ENCODE results near the gene CHMP4B. TPM values are rescaled to one million over a fixed set of nuclear protein-coding genes. Genes with fewer than 3 reads are reported as not detected.

CHMP4B gene
- total and polyA plus RNA-seq, 12 donors: 87.5 to 246 (median 103) TPM

DNA sequence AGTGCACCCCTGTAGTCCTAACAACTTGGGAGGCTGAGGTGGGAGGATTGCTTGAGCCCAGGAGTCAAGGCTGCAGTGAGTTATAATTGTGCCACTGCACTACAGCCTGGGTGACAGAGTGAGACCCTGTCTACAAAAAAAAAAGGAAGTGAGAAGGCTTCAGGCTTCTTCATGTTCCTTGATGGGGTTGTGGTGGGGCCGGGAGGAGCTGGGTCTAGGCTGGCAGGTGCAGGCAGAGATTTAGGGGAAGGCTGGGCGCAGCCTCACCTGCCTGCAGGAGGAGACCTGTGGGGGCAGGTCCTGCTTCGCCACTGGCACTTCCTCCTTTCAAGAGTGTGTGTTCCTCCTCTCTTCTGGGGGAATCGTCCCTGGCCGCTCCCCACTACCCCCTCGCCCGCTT, 63.9 kb downstream of the CHMP4B start:
- WGBS, 2 donors: 85 to 94% methylated on average over 7 of the region's 7 CpGs
- TF ChIP-seq, protein P1, sequence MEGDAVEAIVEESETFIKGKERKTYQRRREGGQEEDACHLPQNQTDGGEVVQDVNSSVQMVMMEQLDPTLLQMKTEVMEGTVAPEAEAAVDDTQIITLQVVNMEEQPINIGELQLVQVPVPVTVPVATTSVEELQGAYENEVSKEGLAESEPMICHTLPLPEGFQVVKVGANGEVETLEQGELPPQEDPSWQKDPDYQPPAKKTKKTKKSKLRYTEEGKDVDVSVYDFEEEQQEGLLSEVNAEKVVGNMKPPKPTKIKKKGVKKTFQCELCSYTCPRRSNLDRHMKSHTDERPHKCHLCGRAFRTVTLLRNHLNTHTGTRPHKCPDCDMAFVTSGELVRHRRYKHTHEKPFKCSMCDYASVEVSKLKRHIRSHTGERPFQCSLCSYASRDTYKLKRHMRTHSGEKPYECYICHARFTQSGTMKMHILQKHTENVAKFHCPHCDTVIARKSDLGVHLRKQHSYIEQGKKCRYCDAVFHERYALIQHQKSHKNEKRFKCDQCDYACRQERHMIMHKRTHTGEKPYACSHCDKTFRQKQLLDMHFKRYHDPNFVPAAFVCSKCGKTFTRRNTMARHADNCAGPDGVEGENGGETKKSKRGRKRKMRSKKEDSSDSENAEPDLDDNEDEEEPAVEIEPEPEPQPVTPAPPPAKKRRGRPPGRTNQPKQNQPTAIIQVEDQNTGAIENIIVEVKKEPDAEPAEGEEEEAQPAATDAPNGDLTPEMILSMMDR (IDR thresholded peaks at IDR 0.05): no peak
- intact Hi-C loops (cut with DNase I): no loop called here
- ATAC-seq (no peak), DNase-seq (no peak)
- Histone ChIP-seq H3K4me1 (no peaks in the 10 kb centered on the region), H3K27me3 (no peaks in the 10 kb centered on the region), H3K36me3 (no peaks in the 10 kb centered on the region), H3K4me3 (no peak overlapping the region), H3K9me3 (peaks cover 0 to 24% (median 10%) of the 10 kb centered on the region in 11 donors), H3K27ac (no peak overlapping the region)

DNA sequence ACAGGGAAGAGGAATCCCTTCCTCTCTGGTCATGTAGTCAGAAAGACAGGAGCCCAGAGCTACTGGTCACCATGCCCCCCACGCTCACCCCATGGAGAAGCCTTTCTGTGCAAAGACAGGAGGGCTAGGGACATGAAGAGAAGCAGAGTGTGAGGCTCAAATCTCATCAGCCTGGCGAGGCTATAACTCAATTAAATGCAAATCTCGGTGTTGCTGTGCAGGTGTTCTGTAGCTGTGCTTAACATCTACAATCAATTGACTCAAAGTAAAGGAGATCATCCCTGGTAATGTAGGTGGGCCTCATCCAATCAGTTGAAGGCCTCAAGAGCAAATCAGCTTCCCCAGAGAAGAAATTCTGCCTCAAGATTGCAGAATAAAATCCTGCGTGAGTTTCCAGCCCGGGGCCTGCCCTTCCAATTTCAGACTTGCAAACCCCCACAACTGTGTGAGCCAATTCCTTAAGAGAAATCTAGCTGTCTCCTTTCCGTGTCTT, 64.4 kb downstream of the CHMP4B start:
- Histone ChIP-seq H3K27ac (no peak overlapping the region), H3K27me3 (no peaks in the 10 kb centered on the region), H3K36me3 (no peaks in the 10 kb centered on the region), H3K4me3 (no peak overlapping the region), H3K4me1 (no peaks in the 10 kb centered on the region), H3K9me3 (peaks cover 0 to 25% (median 10%) of the 10 kb centered on the region in 11 donors)
- 90 to 91% methylated on average over 6 of the region's 6 CpGs for WGBS, 2 donors
- TF ChIP-seq, protein P1 (IDR thresholded peaks at IDR 0.05): no peak
- ATAC-seq: no peak
- no peak for DNase-seq
- intact Hi-C loops (cut with DNase I): no loop called here

DNA sequence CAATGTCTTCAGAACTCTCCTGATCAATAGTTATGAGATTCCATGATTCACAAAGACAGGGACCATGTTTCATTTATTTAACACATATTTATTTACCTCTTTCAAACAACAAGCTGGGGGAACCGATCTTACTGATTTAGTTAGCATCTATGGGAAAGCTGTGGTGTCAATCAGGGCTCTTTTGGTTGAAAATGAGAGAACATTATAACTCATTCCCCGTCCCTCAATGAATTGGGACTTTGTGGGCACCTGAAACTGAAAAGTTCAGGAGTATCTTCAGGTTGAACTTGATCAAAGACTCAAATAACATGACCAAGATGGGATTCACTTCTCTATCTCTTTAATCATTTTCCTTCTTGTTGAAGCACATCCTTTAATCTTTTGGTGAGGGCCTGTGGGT, 67.4 kb downstream of the CHMP4B start:
- Histone ChIP-seq H3K9me3 (peaks cover 0 to 25% (median 10%) of the 10 kb centered on the region in 11 donors), H3K4me3 (no peak overlapping the region), H3K27me3 (peaks cover 0 to 3% (median 0%) of the 10 kb centered on the region in 7 donors), H3K36me3 (no peaks in the 10 kb centered on the region), H3K27ac (no peak overlapping the region), H3K4me1 (no peaks in the 10 kb centered on the region)
- WGBS, 2 donors: 93 to 96% methylated on average over 2 of the region's 2 CpGs
- intact Hi-C loops (cut with DNase I): no loop called here
- no peak for DNase-seq
- no peak for ATAC-seq
- TF ChIP-seq, protein P1 (IDR thresholded peaks at IDR 0.05): no peak

DNA sequence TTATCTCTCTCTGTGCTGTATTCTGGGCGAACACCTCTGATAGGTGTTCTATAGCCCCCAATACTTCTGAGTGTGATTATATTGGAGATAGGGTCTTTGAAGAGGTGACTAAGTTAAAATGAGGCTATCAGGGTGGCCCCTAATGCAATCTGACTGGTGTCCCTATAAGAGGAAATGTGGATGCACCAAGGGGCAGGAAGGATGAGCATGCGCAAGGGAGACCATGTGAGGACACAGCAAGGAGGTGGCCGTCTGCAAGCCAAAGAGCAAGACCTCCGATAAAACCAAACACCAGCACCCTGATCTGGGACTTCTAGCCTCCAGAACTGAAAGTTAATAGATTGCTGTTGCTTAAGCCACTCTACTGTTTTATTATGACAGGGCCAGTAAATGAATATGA, 69.2 kb downstream of the CHMP4B start:
- TF ChIP-seq, protein P1 (IDR thresholded peaks at IDR 0.05): no peak
- Histone ChIP-seq H3K27me3 (peaks cover 0 to 3% (median 0%) of the 10 kb centered on the region in 7 donors), H3K9me3 (peaks cover 0 to 25% (median 10%) of the 10 kb centered on the region in 11 donors), H3K4me3 (no peak overlapping the region), H3K27ac (no peak overlapping the region), H3K36me3 (no peaks in the 10 kb centered on the region), H3K4me1 (no peaks in the 10 kb centered on the region)
- ATAC-seq (no peak), DNase-seq (no peak)
- intact Hi-C loops (cut with DNase I): no loop called here
- WGBS, 2 donors: 94% methylated on average over 4 of the region's 4 CpGs

Data from heart right ventricle (tissue), 16 donors.